Loucy (cell line): ENCODE data around the gene DTNBP1.

ENCODE experiments used
- CTCF ChIP-seq: fragments of 200-600 bp; sonication (generic); conservative IDR thresholded peaks from 2 replicates; pipeline ENCODE4 v1.5.1; 2014; ENCODE audit warnings: mild to moderate bottlenecking, antibody characterized with exemption, low read length
- EZH2phosphoT487 ChIP-seq: fragments of 200-600 bp; IDR thresholded peaks from 2 replicates; pipeline ENCODE4 v1.6.1; 2018; ENCODE audit warnings: antibody characterized with exemption, mild to moderate bottlenecking, moderate library complexity, borderline replicate concordance

- TF ChIP-seq CTCF (no peak), EZH2phosphoT487 (no peak)
These were observed 40.6 kb downstream of the DTNBP1 start for GRCh38 chr6:15622045-15622740.
